SIG-M5 treated with dmso at 0.1 percent for 504 hours (cell line): ENCODE measurements around the gene ERFE.

Experiments used
- DNase-seq: peaks from one replicate; lab custom pipeline; 2025; ENCODE audit not compliant: unreplicated experiment; lab: John Stamatoyannopoulos, UW

Gene ERFE

GRCh38 chr2:238126338-238126737, 32.4 kb upstream of the ERFE start:
- DNase-seq = no peak

- no peak for DNase-seq
Observed at GRCh38 chr2:238126775-238127164, 32.0 kb upstream of the ERFE start.

- no peak for DNase-seq
Observed at GRCh38 chr2:238127165-238128060, 31.4 kb upstream of the ERFE start.

GRCh38 chr2:238128061-238128440, 30.7 kb upstream of the ERFE start:
- DNase-seq = no peak

GRCh38 chr2:238128534-238129001, 30.2 kb upstream of the ERFE start:
- no peak for DNase-seq

- no peak for DNase-seq
Observed at GRCh38 chr2:238129166-238130010, 29.4 kb upstream of the ERFE start.

- no peak for DNase-seq
Observed at GRCh38 chr2:238130111-238130695, 28.6 kb upstream of the ERFE start.

GRCh38 chr2:238130696-238131628, 27.8 kb upstream of the ERFE start:
- no peak for DNase-seq

GRCh38 chr2:238131761-238132462, 26.9 kb upstream of the ERFE start:
- no peak for DNase-seq

GRCh38 chr2:238132463-238133450, 26.0 kb upstream of the ERFE start:
- no peak for DNase-seq

- no peak for DNase-seq
Observed at GRCh38 chr2:238133499-238134392, 25.0 kb upstream of the ERFE start.

- DNase-seq = no peak
Observed at GRCh38 chr2:238134393-238134785, 24.4 kb upstream of the ERFE start.

GRCh38 chr2:238135601-238136150, 23.1 kb upstream of the ERFE start:
- DNase-seq = no peak

- DNase-seq = no peak
Observed at GRCh38 chr2:238136820-238137537, 21.8 kb upstream of the ERFE start.

- no peak for DNase-seq
Observed at GRCh38 chr2:238137885-238138284, 20.9 kb upstream of the ERFE start.

GRCh38 chr2:238138331-238139195, 20.2 kb upstream of the ERFE start, which contains the start of gene KLHL30:
TSS of gene KLHL30 (plus strand) at chr2:238138668. CDS start at chr2:238140755, 2,087 bp downstream.
- no peak for DNase-seq
